HL-60 (cell line): ENCODE results near the gene ANGPTL2.

Experiments
- CTCF ChIP-seq: IDR thresholded peaks from one replicate; pipeline ENCODE4 v1.5.1; 2011; ENCODE audit warnings: low read length, control low read depth, inconsistent platforms; ENCODE audit not compliant: insufficient read depth
- POLR2AphosphoS5 ChIP-seq: IDR thresholded peaks from 2 replicates; pipeline ENCODE4 v1.6.1; 2012; ENCODE audit warnings: low read depth

- TF ChIP-seq CTCF, result no peak
- TF ChIP-seq POLR2AphosphoS5, result no peak
Observed at GRCh38 chr9:127076860-127077643, 45.4 kb downstream of the ANGPTL2 start.
